ENCODE measurements around the gene CCDC187.

GRCh38 chr9:136267261-136268111 lies 36.4 kb downstream of the CCDC187 start:
- TF ChIP-seq EZH2 (IDR thresholded peaks at IDR 0.05; ENCODE audit: low read depth, low read length, severe bottlenecking) (no peak), ASH2L (IDR thresholded peaks at IDR 0.05; ENCODE audit: low read length) (no peak), ZNF274 (IDR thresholded peaks at IDR 0.05; ENCODE audit: borderline replicate concordance, extremely low read depth, low read length) (no peak), KDM4A (IDR thresholded peaks at IDR 0.05; ENCODE audit: low read depth, low read length, severe bottlenecking) (peak; percentile 91), EGR1 (IDR thresholded peaks at IDR 0.05; ENCODE audit: borderline replicate concordance, low read depth, low read length) (no peak), NANOG (IDR thresholded peaks at IDR 0.05; ENCODE audit: insufficient read depth, low read depth, low read length, poor library complexity, severe bottlenecking) (no peak), HDAC2 (IDR thresholded peaks at IDR 0.05; ENCODE audit: borderline replicate concordance in 1 of 2, low read depth in 2 of 2, low read length in 2 of 2) (peak in 1 of 2 experiments; percentile 53; a peak in 1 of 4 replicates), TAF1 (IDR thresholded peaks at IDR 0.05; ENCODE audit: low read depth, low read length) (peak; percentile 71; the same call in 1 of the 2 replicates)
- TF ChIP-seq, protein P1, sequence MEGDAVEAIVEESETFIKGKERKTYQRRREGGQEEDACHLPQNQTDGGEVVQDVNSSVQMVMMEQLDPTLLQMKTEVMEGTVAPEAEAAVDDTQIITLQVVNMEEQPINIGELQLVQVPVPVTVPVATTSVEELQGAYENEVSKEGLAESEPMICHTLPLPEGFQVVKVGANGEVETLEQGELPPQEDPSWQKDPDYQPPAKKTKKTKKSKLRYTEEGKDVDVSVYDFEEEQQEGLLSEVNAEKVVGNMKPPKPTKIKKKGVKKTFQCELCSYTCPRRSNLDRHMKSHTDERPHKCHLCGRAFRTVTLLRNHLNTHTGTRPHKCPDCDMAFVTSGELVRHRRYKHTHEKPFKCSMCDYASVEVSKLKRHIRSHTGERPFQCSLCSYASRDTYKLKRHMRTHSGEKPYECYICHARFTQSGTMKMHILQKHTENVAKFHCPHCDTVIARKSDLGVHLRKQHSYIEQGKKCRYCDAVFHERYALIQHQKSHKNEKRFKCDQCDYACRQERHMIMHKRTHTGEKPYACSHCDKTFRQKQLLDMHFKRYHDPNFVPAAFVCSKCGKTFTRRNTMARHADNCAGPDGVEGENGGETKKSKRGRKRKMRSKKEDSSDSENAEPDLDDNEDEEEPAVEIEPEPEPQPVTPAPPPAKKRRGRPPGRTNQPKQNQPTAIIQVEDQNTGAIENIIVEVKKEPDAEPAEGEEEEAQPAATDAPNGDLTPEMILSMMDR (IDR thresholded peaks at IDR 0.05; ENCODE audit: control extremely low read depth in 1 of 3, insufficient read depth in 1 of 3, low read depth in 1 of 3, low read length in 3 of 3) = peak in 2 of 3 experiments; percentile 7 to 17; a peak in 1 of 4 replicates
- TF ChIP-seq, protein P2, sequence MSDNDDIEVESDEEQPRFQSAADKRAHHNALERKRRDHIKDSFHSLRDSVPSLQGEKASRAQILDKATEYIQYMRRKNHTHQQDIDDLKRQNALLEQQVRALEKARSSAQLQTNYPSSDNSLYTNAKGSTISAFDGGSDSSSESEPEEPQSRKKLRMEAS (IDR thresholded peaks at IDR 0.05) = 0 out of 2 replicates have a peak, but pooled peaks have one; percentile 16
